DMS53 (cell line): Measurements from ENCODE around the gene ADAMTS2.

ENCODE experiments used
- DNase-seq: peaks from one replicate; lab custom pipeline; 2025; lab: John Stamatoyannopoulos, UW

ADAMTS2 gene

GRCh38 chr5:179343719-179344430 lies 1.4 kb downstream of the ADAMTS2 start:
- no peak for DNase-seq

- DNase-seq: no peak
Observed at GRCh38 chr5:179343021-179343718, 2.1 kb downstream of the ADAMTS2 start.

GRCh38 chr5:179342577-179342976 lies 2.7 kb downstream of the ADAMTS2 start:
- DNase-seq: no peak

- DNase-seq: no peak
Observed at GRCh38 chr5:179340465-179340864, 4.8 kb downstream of the ADAMTS2 start.

GRCh38 chr5:179339996-179340395 lies 5.3 kb downstream of the ADAMTS2 start:
- no peak for DNase-seq

GRCh38 chr5:179339081-179339480 lies 6.2 kb downstream of the ADAMTS2 start:
- no peak for DNase-seq

GRCh38 chr5:179337796-179338676 lies 7.2 kb downstream of the ADAMTS2 start:
- DNase-seq: no peak

- DNase-seq: no peak
Observed at GRCh38 chr5:179336871-179337795, 8.1 kb downstream of the ADAMTS2 start.

- no peak for DNase-seq
Observed at GRCh38 chr5:179336126-179336870, 9.0 kb downstream of the ADAMTS2 start.

GRCh38 chr5:179333796-179334761 lies 11.2 kb downstream of the ADAMTS2 start:
- no peak for DNase-seq

GRCh38 chr5:179332741-179333290 lies 12.4 kb downstream of the ADAMTS2 start:
- DNase-seq: no peak

- no peak for DNase-seq
Observed at GRCh38 chr5:179331591-179332375, 13.5 kb downstream of the ADAMTS2 start.

GRCh38 chr5:179330186-179330900 lies 14.9 kb downstream of the ADAMTS2 start:
- no peak for DNase-seq

- DNase-seq: no peak
Observed at GRCh38 chr5:179328291-179328690, 17.0 kb downstream of the ADAMTS2 start.

- DNase-seq: no peak
Observed at GRCh38 chr5:179327021-179327735, 18.1 kb downstream of the ADAMTS2 start.

- DNase-seq: no peak
Observed at GRCh38 chr5:179326122-179326927, 18.9 kb downstream of the ADAMTS2 start.
